Uterus (tissue), 4 donors: ENCODE data around the gene GCSH. TPM values are rescaled to one million over a fixed set of nuclear protein-coding genes. Genes with fewer than 3 reads are reported as not detected.
"Not testable (repeated sequence)": the region's sequence is repeated elsewhere in the genome, so short reads cannot be mapped to it uniquely, and the experiment has no call there.

Experiments used
- DNase-seq, 2 donors: peaks; one replicate each; pipeline ENCODE4 v3.0.0-alpha.2; 2019 to 2020
- H3K27ac ChIP-seq, 2 donors: fragments of 200-600 bp; sonication (generic); 1 replicate in 1 of 2; 2 replicates in 1 of 2; pipeline ENCODE4 v1.5.1; 2016 to 2018
- H3K27me3 ChIP-seq, 2 donors: fragments of 200-600 bp; sonication (generic); one replicate each; pipeline ENCODE4 v1.5.1; 2018 to 2019; ENCODE audit warnings: control low read depth in 1 of 2
- H3K36me3 ChIP-seq, 2 donors: fragments of 200-600 bp; sonication (generic); one replicate each; pipeline ENCODE4 v1.5.1; 2019; ENCODE audit warnings: control low read depth in 1 of 2
- H3K4me1 ChIP-seq, 2 donors: fragments of 200-600 bp; sonication (generic); one replicate each; pipeline ENCODE4 v1.5.1; 2018 to 2019; ENCODE audit warnings: control low read depth in 1 of 2
- H3K4me3 ChIP-seq, 2 donors: fragments of 200-600 bp; sonication (generic); 1 replicate in 1 of 2; 2 replicates in 1 of 2; pipeline ENCODE4 v1.5.1; 2018 to 2019; ENCODE audit warnings: mild to moderate bottlenecking in 1 of 2
- H3K9me3 ChIP-seq, 2 donors: fragments of 200-600 bp; sonication (generic); one replicate each; pipeline ENCODE4 v1.5.1; 2019; ENCODE audit warnings: control low read depth in 1 of 2
- CTCF ChIP-seq, 4 experiments: fragments of 200-600 bp in 2 of 4; fragments of 450-650 bp in 2 of 4; sonication (generic) in 2 of 4; IDR thresholded peaks; one replicate each; pipeline ENCODE4 v1.5.1; 2016 to 2019; ENCODE audit warnings: antibody characterized with exemption in 4 of 4, mild to moderate bottlenecking in 2 of 4, moderate library complexity in 1 of 4
- POLR2A ChIP-seq, 2 donors: fragments of 450-650 bp; IDR thresholded peaks; one replicate each; pipeline ENCODE4 v1.6.1; 2016; ENCODE audit warnings: antibody characterized with exemption in 2 of 2, mild to moderate bottlenecking in 1 of 2, moderate library complexity in 1 of 2
- intact Hi-C: fragments of 100-400 bp; cut with DNase I; formaldehyde crosslinking; loops from one replicate; pipeline ENCODE4 v1.15.1; 2023; ENCODE audit warnings: low total_unique reads
- total RNA-seq, 4 donors: library from RNA; depleted of rRNA in 3 of 4; stranded (reverse); fragments of >200 nt in 3 of 4; gene quantifications; one replicate each; pipeline versions ENCODE4 v1.1.0 to v1.2.4, GENCODE V29; 2014 to 2023
- donor health status: DM: yes; HTN: yes; CAD: no.

GCSH gene
- total RNA-seq, 4 donors from 2014 or later, result 32.1 to 83.8 (median 38.5) TPM

GRCh38 chr16:81116285-81116684 is 20.1 kb upstream of the GCSH start:
- H3K9me3 ChIP-seq, result no peaks in the 10 kb centered on the region
- no peak overlapping the region for H3K4me3 ChIP-seq
- no peak for DNase-seq
- H3K36me3 ChIP-seq, result no peaks in the 10 kb centered on the region
- no peaks in the 10 kb centered on the region for H3K4me1 ChIP-seq
- H3K27me3 ChIP-seq, result no peaks in the 10 kb centered on the region
- no peak for TF ChIP-seq CTCF (IDR thresholded peaks at IDR 0.05)
- no peak for TF ChIP-seq POLR2A (IDR thresholded peaks at IDR 0.05)
- H3K27ac ChIP-seq, result no peak overlapping the region
- intact Hi-C loops, result no loop called here

GRCh38 chr16:81112453-81112852 is 16.3 kb upstream of the GCSH start:
- intact Hi-C loops, result no loop called here
- no peaks in the 10 kb centered on the region for H3K27me3 ChIP-seq
- no peaks in the 10 kb centered on the region for H3K36me3 ChIP-seq
- H3K4me3 ChIP-seq, result no peak overlapping the region
- H3K4me1 ChIP-seq, result no peaks in the 10 kb centered on the region
- TF ChIP-seq POLR2A (IDR thresholded peaks at IDR 0.05) (no peak), CTCF (IDR thresholded peaks at IDR 0.05) (no peak)
- no peaks in the 10 kb centered on the region for H3K9me3 ChIP-seq
- DNase-seq, result no peak
- no peak overlapping the region for H3K27ac ChIP-seq

- H3K27me3 ChIP-seq, H3K4me3 ChIP-seq, H3K9me3 ChIP-seq, DNase-seq, H3K27ac ChIP-seq, intact Hi-C loops, H3K36me3 ChIP-seq, H3K4me1 ChIP-seq: not testable (repeated sequence)
These were observed 13.1 kb upstream of the GCSH start for GRCh38 chr16:81109274-81109673.

- Histone ChIP-seq H3K27me3 (no peaks in the 10 kb centered on the region), H3K27ac (no peak overlapping the region), H3K36me3 (no peaks in the 10 kb centered on the region), H3K9me3 (no peaks in the 10 kb centered on the region), H3K4me3 (no peak overlapping the region), H3K4me1 (no peaks in the 10 kb centered on the region)
- DNase-seq, result no peak
- TF ChIP-seq CTCF (IDR thresholded peaks at IDR 0.05) (no peak), POLR2A (IDR thresholded peaks at IDR 0.05) (no peak)
- intact Hi-C loops, result no loop called here
These were observed 11.3 kb upstream of the GCSH start for GRCh38 chr16:81107511-81107910.

- no peaks in the 10 kb centered on the region for H3K27me3 ChIP-seq
- intact Hi-C loops, result no loop called here
- no peak for DNase-seq
- H3K4me3 ChIP-seq, result no peak overlapping the region
- H3K27ac ChIP-seq, result no peak overlapping the region
- H3K36me3 ChIP-seq, result no peaks in the 10 kb centered on the region
- TF ChIP-seq CTCF (IDR thresholded peaks at IDR 0.05) (no peak), POLR2A (IDR thresholded peaks at IDR 0.05) (no peak)
- no peaks in the 10 kb centered on the region for H3K9me3 ChIP-seq
- H3K4me1 ChIP-seq, result no peaks in the 10 kb centered on the region
These were observed 10.8 kb upstream of the GCSH start for GRCh38 chr16:81106826-81107503.

GRCh38 chr16:81105946-81106345 is 9.8 kb upstream of the GCSH start:
- H3K9me3 ChIP-seq, result no peaks in the 10 kb centered on the region
- no peak for DNase-seq
- intact Hi-C loops, result no loop called here
- no peaks in the 10 kb centered on the region for H3K27me3 ChIP-seq
- TF ChIP-seq CTCF (IDR thresholded peaks at IDR 0.05) (no peak), POLR2A (IDR thresholded peaks at IDR 0.05) (no peak)
- no peak overlapping the region for H3K27ac ChIP-seq
- no peaks in the 10 kb centered on the region for H3K4me1 ChIP-seq
- no peak overlapping the region for H3K4me3 ChIP-seq
- H3K36me3 ChIP-seq, result no peaks in the 10 kb centered on the region
